ENCODE measurements around the gene TRAPPC3.

TRAPPC3 gene

DNA sequence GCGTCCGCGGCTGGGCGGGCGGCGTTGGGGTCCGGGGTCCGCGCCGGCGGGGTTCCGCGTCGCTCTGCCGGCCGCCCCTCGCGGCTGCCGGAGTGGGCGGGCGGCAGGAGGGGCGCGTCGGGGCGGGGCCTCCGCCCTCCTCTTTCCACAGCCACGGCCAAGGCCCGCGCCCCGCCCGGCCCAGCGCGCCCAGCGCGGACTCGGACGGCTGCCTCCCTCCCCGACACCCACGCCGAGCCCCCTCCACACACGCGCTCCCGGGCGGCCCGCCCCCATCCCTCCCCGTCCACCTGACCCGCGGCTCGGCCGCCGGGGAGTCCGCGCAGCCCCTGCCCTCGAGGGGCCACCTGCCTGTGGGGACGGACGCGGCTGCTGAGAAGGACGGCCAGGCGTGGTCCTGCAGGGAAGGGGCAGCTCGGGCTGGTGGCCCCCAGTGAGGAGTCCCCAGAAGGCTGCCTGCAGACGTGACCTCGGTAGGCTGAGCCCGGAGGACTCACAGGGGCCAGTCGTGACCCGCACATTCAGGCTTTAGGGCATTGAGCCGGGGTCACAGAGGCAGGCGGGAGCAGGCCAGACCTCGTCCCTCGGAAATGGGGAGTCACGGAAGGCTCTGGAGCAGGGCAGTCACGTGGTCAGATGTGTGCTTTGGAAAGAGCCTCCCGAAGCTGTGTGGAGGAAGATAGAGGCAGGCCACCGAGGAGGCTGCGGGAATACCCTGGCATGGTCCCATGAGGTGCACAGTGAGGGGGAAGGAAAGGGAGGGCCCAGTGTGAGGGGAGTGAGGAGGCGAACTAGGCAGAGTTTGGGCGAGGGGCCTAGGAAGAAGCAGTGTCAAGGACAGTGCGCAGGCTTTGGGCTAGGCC, 23.9 kb downstream of the TRAPPC3 start, which contains the start of gene COL8A2:
Gene COL8A2, minus strand, starts transcription at position 94 of the 863 bp plus-strand sequence. CDS start 24,980 bp downstream, outside the sequence.
- DNase-seq, result no peak

DNA sequence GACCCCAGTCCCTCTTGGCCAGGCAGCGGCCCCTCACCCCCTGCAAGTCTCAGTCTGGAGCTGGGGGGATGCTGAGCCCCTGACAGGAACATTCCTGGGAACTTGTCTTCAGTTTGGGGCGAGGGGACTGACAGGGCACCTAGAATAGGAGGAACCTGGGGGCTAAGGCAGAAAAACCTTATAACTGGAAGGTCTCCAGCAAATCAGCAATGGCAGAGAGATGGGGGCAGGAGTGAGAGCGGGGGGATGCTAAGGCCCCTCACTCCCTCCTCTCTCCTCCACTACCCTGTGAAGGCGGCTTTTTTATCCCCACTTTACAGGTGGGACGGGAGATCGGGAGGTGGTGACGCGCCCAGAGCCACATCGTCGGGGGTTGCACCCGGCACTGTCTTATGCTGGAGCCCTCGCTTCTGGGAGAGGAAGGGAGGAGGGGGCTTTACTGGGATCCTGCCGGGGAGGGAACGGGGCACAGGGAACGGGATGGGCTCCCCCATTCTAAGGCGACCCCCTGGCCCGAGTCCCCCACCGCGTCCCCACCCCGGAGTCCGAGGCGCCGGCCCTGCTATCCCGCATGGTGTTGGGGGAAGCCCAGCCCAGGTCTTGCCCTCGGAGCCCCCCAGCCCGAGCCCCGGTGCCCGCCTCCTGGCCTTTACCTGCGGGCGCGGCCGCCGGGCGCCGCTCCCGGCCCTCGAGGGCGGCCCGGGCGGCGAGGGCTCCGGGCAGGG, 24.7 kb downstream of the TRAPPC3 start:
- DNase-seq, result no peak

DNA sequence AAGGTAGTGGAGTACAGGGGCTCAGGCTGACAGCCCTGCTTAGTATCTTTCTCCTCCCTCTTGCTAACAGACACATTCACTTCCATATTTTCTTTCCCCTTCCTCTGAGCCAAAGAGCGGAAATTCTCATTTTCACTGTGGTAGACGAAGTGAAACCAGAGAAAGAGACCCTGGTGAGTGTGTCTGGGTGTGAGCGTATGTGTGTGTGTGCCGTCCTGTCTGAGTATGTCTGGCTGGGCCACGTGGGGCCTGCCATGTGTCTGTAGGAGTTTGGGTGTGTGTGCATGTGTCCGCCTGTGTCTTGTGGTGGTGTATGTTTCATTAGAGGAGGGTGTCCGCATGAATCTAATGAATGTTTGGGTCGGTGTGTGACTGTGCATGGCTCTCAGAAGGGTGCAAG, 25.9 kb downstream of the TRAPPC3 start:
- peak; percentile 30 for DNase-seq

DNA sequence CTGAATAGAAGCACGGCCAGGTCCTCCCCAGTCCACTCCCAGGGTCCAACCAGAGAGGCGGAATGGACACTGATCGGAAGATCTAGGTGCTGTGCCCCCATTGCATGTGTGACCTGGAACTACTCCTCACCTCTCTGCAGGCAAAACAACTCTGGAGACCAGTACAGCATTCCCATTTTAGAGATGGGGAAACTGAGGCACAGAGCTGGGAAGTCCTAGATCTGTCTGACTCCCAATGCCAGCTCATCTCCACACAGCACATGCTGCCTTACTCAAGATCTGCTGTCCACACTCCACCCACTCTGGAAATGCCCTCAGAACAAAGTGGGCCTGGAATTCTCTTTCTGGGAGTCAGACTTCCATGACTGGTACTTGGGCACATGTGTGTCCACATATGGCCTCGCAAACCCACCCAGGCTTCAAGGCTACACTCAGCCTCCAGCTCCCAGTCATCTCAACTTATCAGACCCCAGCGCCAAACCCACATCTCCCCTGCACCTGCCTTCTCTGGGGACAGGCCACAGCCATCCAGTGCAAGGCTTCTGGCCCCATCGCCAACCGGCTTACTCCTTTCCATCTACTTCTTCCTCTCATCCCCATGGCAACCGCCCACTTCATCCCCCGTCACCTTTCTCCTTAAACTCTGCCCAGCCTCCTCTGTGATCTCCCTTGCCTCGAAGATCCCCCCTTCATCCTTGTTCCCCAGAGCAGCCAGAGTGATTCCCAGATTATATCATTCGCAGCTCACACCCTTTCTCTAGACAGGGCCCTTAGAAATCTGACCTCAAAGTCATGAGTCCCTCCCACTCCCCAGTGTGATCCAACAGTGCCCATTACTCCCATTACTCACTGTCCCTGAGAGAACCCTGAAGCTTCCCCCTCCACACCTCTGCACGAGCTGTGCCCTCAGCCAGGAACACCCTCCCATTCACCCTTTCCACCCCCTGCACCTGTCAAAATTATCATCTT, 26.9 kb downstream of the TRAPPC3 start:
- no peak for DNase-seq

DNA sequence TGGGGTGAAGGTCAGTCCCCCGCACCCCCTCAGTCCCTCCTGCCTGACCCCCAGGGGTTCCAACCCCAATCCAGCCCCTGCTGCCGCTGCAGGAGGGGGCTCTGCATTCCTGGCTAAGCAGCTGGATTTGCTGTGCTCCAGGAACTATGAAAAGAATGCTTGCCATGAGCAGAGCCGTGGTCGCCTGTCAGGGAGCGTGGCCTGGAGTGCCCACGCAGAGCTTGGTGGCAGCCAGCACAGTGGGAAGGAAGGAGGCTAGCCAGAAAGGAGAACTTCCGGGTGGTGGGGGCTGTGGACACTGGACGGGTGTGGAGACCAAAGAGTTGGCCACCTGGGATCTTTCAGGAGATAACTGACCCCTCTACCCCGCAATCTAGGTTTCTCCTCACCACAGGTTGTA, 29.8 kb downstream of the TRAPPC3 start:
- no peak for DNase-seq

GRCh38 chr1:36118447-36119204, 30.7 kb downstream of the TRAPPC3 start:
- DNase-seq, result no peak

DNA sequence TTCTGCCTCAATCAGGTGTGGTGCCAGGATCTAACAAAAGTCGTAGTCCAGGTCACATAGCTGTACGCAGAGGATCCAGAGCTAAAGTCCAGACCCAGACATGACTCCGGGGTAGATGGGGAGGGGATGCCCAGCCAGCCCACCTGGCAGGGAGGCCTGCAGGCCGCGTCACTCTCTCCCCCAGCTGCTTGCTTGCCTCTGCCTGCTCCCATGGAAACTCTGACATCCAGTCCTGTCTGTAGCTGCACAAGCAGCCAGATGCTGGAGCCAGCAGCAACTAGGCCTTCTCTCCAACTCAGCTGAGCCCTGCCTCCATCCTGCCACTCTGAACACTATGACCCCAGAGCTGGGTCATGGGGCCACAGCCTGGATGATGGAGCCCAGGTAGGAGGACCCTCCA, 32.4 kb downstream of the TRAPPC3 start:
- DNase-seq, result no peak

DNA sequence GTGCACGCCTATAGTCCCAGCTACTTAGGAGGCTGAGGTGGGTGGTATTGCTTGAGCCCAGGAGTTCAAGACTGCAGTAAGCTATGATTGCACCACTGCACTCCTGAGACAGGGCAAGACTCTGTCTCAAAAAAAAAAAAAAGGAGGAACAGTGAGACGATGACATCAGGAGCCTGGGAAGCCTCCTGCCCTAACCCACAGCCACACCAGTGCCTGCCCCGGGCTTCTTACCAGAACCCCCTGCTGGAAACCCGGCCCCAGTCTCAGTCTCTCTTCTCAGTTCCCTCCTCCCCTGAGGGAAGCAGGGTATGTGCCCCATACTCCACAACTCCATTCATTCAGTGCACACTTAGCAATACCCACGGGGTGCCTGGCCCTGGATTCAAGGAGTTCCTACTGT, 33.4 kb downstream of the TRAPPC3 start:
- no peak for DNase-seq

DNA sequence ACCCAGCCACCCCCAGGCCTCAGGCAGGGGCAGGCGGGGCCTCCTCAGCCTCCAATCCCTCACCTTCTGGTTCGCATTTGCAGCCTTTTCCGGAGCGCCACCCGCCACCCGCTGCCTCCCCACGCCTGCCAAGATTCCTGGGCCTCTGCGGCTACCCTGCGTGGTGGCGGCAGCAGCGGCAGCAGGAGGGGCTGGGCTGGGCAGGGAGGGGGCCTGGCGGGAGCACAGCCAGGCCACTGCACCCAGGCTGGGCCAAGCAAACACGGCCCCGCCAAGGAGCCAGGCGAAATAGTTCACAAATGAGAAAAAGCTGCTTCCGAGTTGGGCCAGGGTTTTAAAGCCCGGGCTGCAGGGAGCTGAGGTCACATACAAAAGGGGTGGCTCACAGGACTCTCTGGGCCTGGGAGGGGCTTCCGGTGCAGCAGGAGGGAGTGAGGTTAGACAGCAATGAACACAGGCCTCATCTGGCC, 34.1 kb downstream of the TRAPPC3 start:
- DNase-seq, result peak; percentile 31

DNA sequence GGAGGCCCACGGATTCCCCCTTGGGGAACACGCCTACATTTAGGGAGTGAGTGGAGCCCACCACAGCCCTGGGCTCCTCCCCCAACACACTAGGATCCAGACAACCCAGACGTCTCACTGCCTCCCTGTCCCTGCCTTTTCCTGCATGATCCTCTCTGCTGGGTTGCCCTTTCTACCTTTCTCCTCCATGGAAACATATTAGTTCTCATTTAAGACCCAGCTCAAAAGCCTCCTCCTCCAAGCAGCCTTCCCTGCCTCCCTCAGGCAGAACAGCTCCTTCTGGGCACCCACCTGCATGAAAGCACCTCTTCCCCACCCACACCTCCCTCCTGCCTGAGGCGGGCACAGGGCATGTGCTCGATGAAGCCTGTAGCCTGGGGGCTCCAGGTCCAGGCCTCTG, 34.9 kb downstream of the TRAPPC3 start:
- DNase-seq, result no peak

DNA sequence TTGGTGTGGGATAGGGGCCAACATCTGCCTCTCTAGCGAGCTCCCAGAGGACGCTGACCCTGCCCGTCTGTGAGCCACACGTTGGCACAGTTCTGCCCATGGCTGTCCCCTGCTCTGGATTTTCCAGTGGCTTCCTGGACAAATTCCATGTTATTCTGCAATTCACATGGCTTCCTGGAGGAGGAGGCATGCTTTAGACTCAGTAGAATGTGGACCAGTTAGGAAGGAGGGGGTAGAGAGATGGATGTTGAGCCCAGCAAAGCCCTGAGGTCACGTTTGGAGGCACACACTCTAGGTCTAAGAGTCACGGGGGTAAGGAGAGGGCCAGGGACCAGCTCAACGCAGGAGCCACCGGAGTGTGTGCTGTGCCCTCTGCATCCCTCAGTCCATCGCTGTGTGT, 36.5 kb downstream of the TRAPPC3 start:
- DNase-seq, result no peak

DNA sequence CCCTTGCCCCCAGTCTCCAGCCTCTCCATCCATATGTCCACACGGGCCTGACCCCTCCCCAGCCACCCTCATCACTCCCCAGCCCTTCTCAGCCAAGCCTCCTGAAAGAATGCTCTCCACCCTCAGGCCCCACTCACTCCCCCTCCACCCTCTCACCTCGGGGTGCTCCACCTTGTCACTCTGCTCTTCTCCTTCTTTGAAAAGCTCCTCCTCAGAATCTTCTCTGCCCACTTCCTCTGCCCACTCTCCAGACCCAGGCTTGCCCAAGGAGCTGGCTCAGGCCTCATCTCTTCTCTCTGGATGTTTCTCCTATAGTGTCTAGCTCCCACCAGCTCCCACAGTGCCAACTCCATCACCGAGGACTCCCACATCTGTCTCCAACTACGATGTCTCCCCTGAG, 38.1 kb downstream of the TRAPPC3 start:
- no peak for DNase-seq

DNA sequence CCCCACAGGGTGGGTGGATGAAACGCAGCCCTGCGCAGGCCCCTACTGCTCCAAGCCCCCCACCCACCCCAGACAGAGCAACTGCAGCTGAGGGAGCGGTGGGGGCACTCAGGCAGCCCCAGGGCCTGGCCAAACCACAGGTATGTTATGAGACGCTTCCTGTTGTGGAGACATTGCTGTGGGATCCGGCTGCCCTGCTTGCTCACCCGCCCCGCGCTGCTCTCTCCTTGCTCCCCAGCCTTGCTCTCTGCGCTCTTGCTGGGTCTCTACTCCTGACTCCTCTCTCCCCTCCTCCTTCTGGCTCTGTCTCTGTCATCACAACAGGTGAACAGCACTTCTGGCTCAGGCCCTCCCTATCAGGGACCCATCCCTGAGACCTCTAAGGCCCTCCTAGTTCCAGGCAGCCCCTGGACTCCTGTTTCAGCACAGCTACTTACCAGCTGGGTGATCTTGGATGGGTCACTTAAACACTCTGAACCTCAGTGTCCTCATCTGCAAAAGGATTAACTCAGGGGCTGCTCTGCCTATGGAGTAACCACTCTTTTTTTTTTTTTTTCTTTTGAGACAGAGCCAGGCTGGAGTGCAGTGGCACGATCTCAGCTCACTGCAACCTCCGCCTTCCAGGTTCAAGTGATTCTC, 40.1 kb downstream of the TRAPPC3 start:
- DNase-seq, result no peak

GRCh38 chr1:36108314-36108713, 41.0 kb downstream of the TRAPPC3 start:
- no peak for DNase-seq

- no peak for DNase-seq
Observed at GRCh38 chr1:36107394-36107793, 41.9 kb downstream of the TRAPPC3 start.

- DNase-seq, result no peak
Observed at GRCh38 chr1:36106269-36106668, 43.0 kb downstream of the TRAPPC3 start.

DNA sequence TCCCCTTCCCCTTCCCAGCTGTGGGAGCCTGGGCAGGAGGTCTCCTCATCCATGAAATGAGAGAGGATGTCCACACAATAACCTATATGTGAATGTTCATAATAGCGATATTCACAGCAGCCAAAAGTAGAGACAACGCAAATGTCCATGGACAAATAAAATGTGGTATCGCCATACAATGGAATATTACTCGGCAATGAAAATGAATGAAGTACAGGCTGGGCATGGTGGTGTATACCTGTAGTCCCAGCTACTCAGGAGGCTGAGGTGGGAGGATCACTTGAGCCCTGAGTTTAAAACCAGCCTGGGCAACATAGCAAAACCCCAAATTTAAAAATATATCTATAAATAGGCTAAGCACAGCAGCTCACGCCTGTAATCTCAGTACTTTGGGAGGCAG, 47.7 kb downstream of the TRAPPC3 start:
- DNase-seq, result no peak

- no peak for DNase-seq
Observed at GRCh38 chr1:36100376-36100775, 48.9 kb downstream of the TRAPPC3 start.

DNA sequence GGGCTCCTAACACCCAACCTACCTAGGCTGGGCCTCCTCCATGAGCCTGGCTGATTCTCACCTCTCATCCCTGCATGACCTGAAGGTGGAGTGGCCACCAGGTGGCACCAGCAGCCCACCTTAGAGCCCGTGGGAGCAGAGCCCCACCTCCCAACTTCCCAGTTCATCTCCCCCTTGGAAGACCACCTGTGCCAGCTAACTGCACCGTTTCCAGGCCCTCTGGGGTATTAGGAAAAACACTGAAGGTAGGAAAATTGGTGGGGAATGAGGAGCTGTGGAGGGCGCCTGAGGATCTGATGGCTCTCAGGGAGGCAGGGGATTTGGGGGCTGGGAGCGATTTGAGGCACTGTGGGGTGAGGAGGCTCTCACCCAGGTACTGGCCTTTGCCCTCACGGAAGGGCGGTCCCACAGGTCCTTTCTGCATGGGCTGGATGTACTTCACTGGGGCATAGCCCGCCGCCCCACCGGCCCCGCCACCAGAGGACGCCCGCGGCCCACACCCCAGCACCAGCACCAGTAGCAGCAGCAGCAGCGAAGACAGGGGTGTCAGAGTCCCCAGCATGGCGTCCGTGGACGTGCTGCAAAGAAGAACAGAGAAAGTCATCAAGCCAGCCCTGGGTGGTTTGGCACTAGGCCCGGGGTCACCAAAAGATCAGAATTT, 49.5 kb downstream of the TRAPPC3 start:
- peak; percentile 79 for DNase-seq

GRCh38 chr1:36098650-36099365, 50.5 kb downstream of the TRAPPC3 start:
- DNase-seq, result no peak

All from midbrain (tissue), 1 donor.